ENCODE results near the gene ATP13A5. TPM values are rescaled to one million over a fixed set of nuclear protein-coding genes. Genes with fewer than 3 reads are reported as not detected.

The ATP13A5 gene
- total RNA-seq, 1 donor from 2014 or later, result not detected

GRCh38 chr3:193403307-193403706 lies 24.8 kb upstream of the ATP13A5 start:
- H3K4me3 Mint-ChIP-seq, result no peak overlapping the region
- TF ChIP-seq CTCF (IDR thresholded peaks at IDR 0.05; ENCODE audit: unreplicated experiment), result no peak
- no peaks in the 10 kb centered on the region for H3K4me1 Mint-ChIP-seq
- H3K27me3 Mint-ChIP-seq (ENCODE audit: low read depth), result peaks cover 32% of the 10 kb centered on the region
- H3K36me3 Mint-ChIP-seq, result no peaks in the 10 kb centered on the region
- no peaks in the 10 kb centered on the region for H3K9me3 Mint-ChIP-seq
- H3K27ac Mint-ChIP-seq, result no peak overlapping the region
- no peak for DNase-seq (ENCODE audit: low spot score in 2 of 2, unreplicated experiment in 2 of 2)

- Mint-ChIP-seq H3K4me3 (no peak overlapping the region), H3K4me1 (no peaks in the 10 kb centered on the region), H3K9me3 (no peaks in the 10 kb centered on the region), H3K36me3 (no peaks in the 10 kb centered on the region), H3K27ac (no peak overlapping the region), H3K27me3 (ENCODE audit: low read depth) (peaks cover 32% of the 10 kb centered on the region)
- no peak for DNase-seq (ENCODE audit: low spot score in 2 of 2, unreplicated experiment in 2 of 2)
- TF ChIP-seq CTCF (IDR thresholded peaks at IDR 0.05; ENCODE audit: unreplicated experiment), result no peak
These were observed 21.8 kb upstream of the ATP13A5 start for GRCh38 chr3:193400304-193400703.

- no peak overlapping the region for H3K27ac Mint-ChIP-seq
- no peak for DNase-seq (ENCODE audit: low spot score in 2 of 2, unreplicated experiment in 2 of 2)
- no peaks in the 10 kb centered on the region for H3K36me3 Mint-ChIP-seq
- H3K27me3 Mint-ChIP-seq (ENCODE audit: low read depth), result peaks cover 23% of the 10 kb centered on the region
- H3K4me1 Mint-ChIP-seq, result peaks cover 3% of the 10 kb centered on the region
- H3K4me3 Mint-ChIP-seq, result no peak overlapping the region
- H3K9me3 Mint-ChIP-seq, result peaks cover 3% of the 10 kb centered on the region
- no peak for TF ChIP-seq CTCF (IDR thresholded peaks at IDR 0.05; ENCODE audit: unreplicated experiment)
These were observed 18.1 kb upstream of the ATP13A5 start for GRCh38 chr3:193396451-193397244.

- peaks cover 3% of the 10 kb centered on the region for H3K4me1 Mint-ChIP-seq
- no peak for DNase-seq (ENCODE audit: low spot score in 2 of 2, unreplicated experiment in 2 of 2)
- H3K9me3 Mint-ChIP-seq, result peaks cover 3% of the 10 kb centered on the region
- H3K27me3 Mint-ChIP-seq (ENCODE audit: low read depth), result peaks cover 14% of the 10 kb centered on the region
- no peaks in the 10 kb centered on the region for H3K36me3 Mint-ChIP-seq
- no peak overlapping the region for H3K27ac Mint-ChIP-seq
- no peak overlapping the region for H3K4me3 Mint-ChIP-seq
- no peak for TF ChIP-seq CTCF (IDR thresholded peaks at IDR 0.05; ENCODE audit: unreplicated experiment)
These were observed 13.3 kb upstream of the ATP13A5 start for GRCh38 chr3:193391902-193392301.

GRCh38 chr3:193389335-193389734 lies 10.8 kb upstream of the ATP13A5 start:
- TF ChIP-seq CTCF (IDR thresholded peaks at IDR 0.05; ENCODE audit: unreplicated experiment), result no peak
- Mint-ChIP-seq H3K36me3 (no peaks in the 10 kb centered on the region), H3K27ac (no peak overlapping the region), H3K27me3 (ENCODE audit: low read depth) (peaks cover 16% of the 10 kb centered on the region), H3K4me1 (peaks cover 3% of the 10 kb centered on the region), H3K9me3 (peaks cover 3% of the 10 kb centered on the region), H3K4me3 (no peak overlapping the region)
- no peak for DNase-seq (ENCODE audit: low spot score in 2 of 2, unreplicated experiment in 2 of 2)

Measured in mesothelial cell of epicardium (in vitro differentiated cells).